CD8-positive, alpha-beta memory T cell (primary cell): ENCODE results near the gene CRYGD. TPM values are rescaled to one million over a fixed set of nuclear protein-coding genes. Genes with fewer than 3 reads are reported as not detected.

Experiments used
- CTCF ChIA-PET: fragments of 350-600 bp; sonication (Branson Sonifier 250); formaldehyde crosslinking; loops from one replicate; lab custom pipeline; 2021; ENCODE audit warnings: antibody characterized with exemption; lab: Charles Lee
- POLR2A ChIA-PET: fragments of 350-600 bp; sonication (Branson Sonifier 250); formaldehyde crosslinking; loops from one replicate; lab custom pipeline; 2021; ENCODE audit warnings: antibody characterized with exemption; lab: Charles Lee
- DNase-seq, 5 donors: peaks; one replicate each; pipeline versions ENCODE4 v3.0.0 to v3.0.0-alpha.2; 2020 to 2022; ENCODE audit warnings: mixed read lengths in 1 of 5
- H3K27ac ChIP-seq: one replicate; pipeline ENCODE4 v1.7.0; 2013; ENCODE audit warnings: low read depth, mild to moderate bottlenecking, low read length, moderate library complexity
- H3K27me3 ChIP-seq: 2 replicates; pipeline ENCODE4 v1.7.0; 2013; ENCODE audit warnings: low read length, mild to moderate bottlenecking; ENCODE audit not compliant: insufficient read depth, poor library complexity, severe bottlenecking
- H3K36me3 ChIP-seq: 2 replicates; pipeline ENCODE4 v1.7.0; 2013; ENCODE audit warnings: mild to moderate bottlenecking, low read length, moderate library complexity; ENCODE audit not compliant: insufficient read depth
- H3K4me1 ChIP-seq: 2 replicates; pipeline ENCODE4 v1.7.0; 2013; ENCODE audit warnings: mild to moderate bottlenecking, low read length, moderate library complexity; ENCODE audit not compliant: insufficient read depth
- H3K4me3 ChIP-seq: 2 replicates; pipeline ENCODE4 v1.7.0; 2013; ENCODE audit warnings: mild to moderate bottlenecking, low read length
- H3K9me3 ChIP-seq: 2 replicates; pipeline ENCODE4 v1.7.0; 2013; ENCODE audit warnings: mild to moderate bottlenecking, low read length
- H3K27ac Mint-ChIP-seq, 8 donors: one replicate each; pipeline ENCODE4 v1.8.0; 2020 to 2021; ENCODE audit warnings: mixed read lengths in 8 of 8, mild to moderate bottlenecking in 6 of 8, inconsistent platforms in 3 of 8, moderate library complexity in 3 of 8
- H3K27me3 Mint-ChIP-seq, 2 donors: one replicate each; pipeline ENCODE4 v1.8.0; 2020 to 2021; ENCODE audit warnings: mixed read lengths in 2 of 2, mild to moderate bottlenecking in 1 of 2, moderate library complexity in 1 of 2
- H3K36me3 Mint-ChIP-seq, 3 donors: one replicate each; pipeline ENCODE4 v1.8.0; 2020 to 2021; ENCODE audit warnings: mixed read lengths in 3 of 3, inconsistent platforms in 1 of 3, mild to moderate bottlenecking in 1 of 3
- H3K4me1 Mint-ChIP-seq, 3 donors: one replicate each; pipeline ENCODE4 v1.8.0; 2020 to 2021; ENCODE audit warnings: mixed read lengths in 3 of 3, inconsistent platforms in 1 of 3, mild to moderate bottlenecking in 1 of 3
- H3K4me3 Mint-ChIP-seq, 7 donors: one replicate each; pipeline ENCODE4 v1.8.0; 2020 to 2021; ENCODE audit warnings: mixed read lengths in 7 of 7, mild to moderate bottlenecking in 6 of 7, moderate library complexity in 4 of 7, inconsistent platforms in 2 of 7
- H3K9me3 Mint-ChIP-seq, 5 donors: one replicate each; pipeline ENCODE4 v1.8.0; 2020 to 2022; ENCODE audit warnings: mixed read lengths in 5 of 5, mild to moderate bottlenecking in 3 of 5, moderate library complexity in 2 of 5, inconsistent platforms in 1 of 5
- polyA plus RNA-seq: library from polyadenylated mRNA; unstranded; fragments of 300-500 nt; fragmentation: Illumina TruSeq; gene quantifications from one replicate; pipeline ENCODE4 v1.2.3, GENCODE V29; 2021
- total RNA-seq, 2 experiments: library from RNA; stranded (reverse); gene quantifications; one replicate each; pipeline ENCODE4 v1.2.3, GENCODE V29; 2021

The CRYGD gene
- total and polyA plus RNA-seq, 3 experiments from 2014 or later, result not detected

- no peak for DNase-seq
- no peaks in the 10 kb centered on the region for H3K36me3 ChIP-seq
- H3K9me3 ChIP-seq, result no peaks in the 10 kb centered on the region
- H3K4me1 Mint-ChIP-seq, result no peaks in the 10 kb centered on the region
- H3K27me3 ChIP-seq, result no peaks in the 10 kb centered on the region
- CTCF ChIA-PET, result no interaction called here
- no peak overlapping the region for H3K27ac Mint-ChIP-seq
- no peaks in the 10 kb centered on the region for H3K4me1 ChIP-seq
- no peak overlapping the region for H3K4me3 Mint-ChIP-seq
- peaks cover 0 to 5% (median 0%) of the 10 kb centered on the region in 5 donors for H3K9me3 Mint-ChIP-seq
- POLR2A ChIA-PET, result no interaction called here
- H3K27me3 Mint-ChIP-seq, result peaks cover 0 to 2% of the 10 kb centered on the region in 2 donors
- H3K36me3 Mint-ChIP-seq, result peaks cover 0 to 3% (median 0%) of the 10 kb centered on the region in 3 donors
- no peak overlapping the region for H3K27ac ChIP-seq
- H3K4me3 ChIP-seq, result no peak overlapping the region
These were observed 33.9 kb downstream of the CRYGD start for GRCh38 chr2:208090420-208090819.

- H3K36me3 ChIP-seq, result no peaks in the 10 kb centered on the region
- H3K27ac Mint-ChIP-seq, result no peak overlapping the region
- H3K27me3 Mint-ChIP-seq, result peaks cover 2 to 8% of the 10 kb centered on the region in 2 donors
- no peak overlapping the region for H3K27ac ChIP-seq
- no peak overlapping the region for H3K4me3 ChIP-seq
- CTCF ChIA-PET, result no interaction called here
- no peaks in the 10 kb centered on the region for H3K4me1 Mint-ChIP-seq
- no peak for DNase-seq
- H3K4me1 ChIP-seq, result no peaks in the 10 kb centered on the region
- H3K9me3 ChIP-seq, result no peaks in the 10 kb centered on the region
- H3K9me3 Mint-ChIP-seq, result peaks cover 0 to 5% (median 0%) of the 10 kb centered on the region in 5 donors
- H3K27me3 ChIP-seq, result no peaks in the 10 kb centered on the region
- H3K36me3 Mint-ChIP-seq, result peaks cover 0 to 3% (median 0%) of the 10 kb centered on the region in 3 donors
- POLR2A ChIA-PET, result no interaction called here
- no peak overlapping the region for H3K4me3 Mint-ChIP-seq
These were observed 38.3 kb downstream of the CRYGD start for GRCh38 chr2:208086029-208086428.

GRCh38 chr2:208083807-208084206 lies 40.5 kb downstream of the CRYGD start:
- ChIA-PET CTCF (no interaction called here), POLR2A (no interaction called here)
- H3K4me3 ChIP-seq, result no peak overlapping the region
- Mint-ChIP-seq H3K36me3 (no peaks in the 10 kb centered on the region), H3K27ac (no peak overlapping the region), H3K9me3 (peaks cover 0 to 2% (median 0%) of the 10 kb centered on the region in 5 donors), H3K4me3 (no peak overlapping the region), H3K4me1 (no peaks in the 10 kb centered on the region), H3K27me3 (peaks cover 11 to 23% of the 10 kb centered on the region in 2 donors)
- no peaks in the 10 kb centered on the region for H3K36me3 ChIP-seq
- no peaks in the 10 kb centered on the region for H3K4me1 ChIP-seq
- no peaks in the 10 kb centered on the region for H3K9me3 ChIP-seq
- no peak overlapping the region for H3K27ac ChIP-seq
- DNase-seq, result no peak
- H3K27me3 ChIP-seq, result no peaks in the 10 kb centered on the region

GRCh38 chr2:208077276-208077675 lies 47.0 kb downstream of the CRYGD start:
- Mint-ChIP-seq H3K36me3 (peaks cover 0 to 6% (median 0%) of the 10 kb centered on the region in 3 donors), H3K9me3 (no peaks in the 10 kb centered on the region), H3K4me3 (no peak overlapping the region), H3K27me3 (peaks cover 10 to 54% of the 10 kb centered on the region in 2 donors), H3K4me1 (no peaks in the 10 kb centered on the region), H3K27ac (no peak overlapping the region)
- ChIA-PET POLR2A (no interaction called here), CTCF (no interaction called here)
- Histone ChIP-seq H3K9me3 (no peaks in the 10 kb centered on the region), H3K27me3 (no peaks in the 10 kb centered on the region), H3K4me1 (no peaks in the 10 kb centered on the region), H3K36me3 (no peaks in the 10 kb centered on the region), H3K4me3 (no peak overlapping the region), H3K27ac (no peak overlapping the region)
- DNase-seq, result no peak

GRCh38 chr2:208074610-208075356 lies 49.5 kb downstream of the CRYGD start:
- no peaks in the 10 kb centered on the region for H3K9me3 Mint-ChIP-seq

GRCh38 chr2:208072250-208072892 lies 52.0 kb downstream of the CRYGD start:
- POLR2A ChIA-PET, result no interaction called here
- no peak overlapping the region for H3K4me3 Mint-ChIP-seq

More at GRCh38 chr2:208074610-208075356, 49.5 kb downstream of the CRYGD start:
- ChIA-PET POLR2A (no interaction called here), CTCF (interaction anchor here (1.7 kb wide), 1 partner anchor 329 kb away, joined by 5 read pairs; no protein-coding TSS in a partner anchor)
- H3K27ac ChIP-seq, result no peak overlapping the region
- no peaks in the 10 kb centered on the region for H3K27me3 ChIP-seq
- H3K4me3 ChIP-seq, result no peak overlapping the region
- no peak overlapping the region for H3K4me3 Mint-ChIP-seq
- H3K36me3 ChIP-seq, result no peaks in the 10 kb centered on the region
- peak overlapping the region in 1 of 8 donors; percentile 29 for H3K27ac Mint-ChIP-seq
- H3K4me1 ChIP-seq, result no peaks in the 10 kb centered on the region
- no peaks in the 10 kb centered on the region for H3K9me3 ChIP-seq
- peaks cover 5 to 44% of the 10 kb centered on the region in 2 donors for H3K27me3 Mint-ChIP-seq
- peaks cover 0 to 6% (median 0%) of the 10 kb centered on the region in 3 donors for H3K36me3 Mint-ChIP-seq
- no peaks in the 10 kb centered on the region for H3K4me1 Mint-ChIP-seq
- DNase-seq, result no peak

More at GRCh38 chr2:208072250-208072892, 52.0 kb downstream of the CRYGD start:
- no peaks in the 10 kb centered on the region for H3K27me3 ChIP-seq
- H3K36me3 ChIP-seq, result no peaks in the 10 kb centered on the region
- H3K4me3 ChIP-seq, result no peak overlapping the region
- CTCF ChIA-PET, result interaction anchor here (0.6 to 1.8 kb wide), 4 partner anchors 32 to 446 kb away, joined by 4 to 11 read pairs (median 4); no protein-coding TSS in a partner anchor
- no peaks in the 10 kb centered on the region for H3K9me3 ChIP-seq
- H3K36me3 Mint-ChIP-seq, result peaks cover 0 to 3% (median 0%) of the 10 kb centered on the region in 3 donors
- peaks cover 0 to 23% of the 10 kb centered on the region in 2 donors for H3K27me3 Mint-ChIP-seq
- H3K4me1 ChIP-seq, result no peaks in the 10 kb centered on the region
- no peak overlapping the region for H3K27ac Mint-ChIP-seq
- no peaks in the 10 kb centered on the region for H3K4me1 Mint-ChIP-seq
- H3K27ac ChIP-seq, result no peak overlapping the region
- no peaks in the 10 kb centered on the region for H3K9me3 Mint-ChIP-seq
- peak; percentile 20 to 62 (median 32) for DNase-seq

Other genes with a start within 250 kb of the CRYGD start
- 1 to 10 TPM; 6.9 to 7.2 TPM for gene PLEKHM3, start 99.0 kb downstream of the CRYGD start, total RNA-seq
- 4.4 TPM for gene PLEKHM3, start 99.0 kb downstream of the CRYGD start, polyA plus RNA-seq
- gene CRYGC, start 5.3 kb upstream of the CRYGD start, total RNA-seq, result not detected
- gene CRYGC, start 5.3 kb upstream of the CRYGD start, polyA plus RNA-seq, result not detected
- not detected for gene CRYGB, start 21.6 kb upstream of the CRYGD start, total RNA-seq
- gene CRYGB, start 21.6 kb upstream of the CRYGD start, polyA plus RNA-seq, result not detected
- not detected for gene CRYGA, start 39.1 kb upstream of the CRYGD start, total RNA-seq
- not detected for gene CRYGA, start 39.1 kb upstream of the CRYGD start, polyA plus RNA-seq
- gene C2orf80, start 65.5 kb upstream of the CRYGD start, total RNA-seq, result not detected
- not detected for gene C2orf80, start 65.5 kb upstream of the CRYGD start, polyA plus RNA-seq
- 10 to 100 TPM; 18.9 to 21.5 TPM for gene IDH1, start 130.5 kb upstream of the CRYGD start, total RNA-seq
- 5.8 TPM for gene IDH1, start 130.5 kb upstream of the CRYGD start, polyA plus RNA-seq
- 10 to 100 TPM; 14.1 to 14.8 TPM for gene PIKFYVE, start 141.7 kb upstream of the CRYGD start, total RNA-seq
- 7.0 TPM for gene PIKFYVE, start 141.7 kb upstream of the CRYGD start, polyA plus RNA-seq